Natural killer cell (primary cell): ENCODE results near the gene TAAR2. TPM values are rescaled to one million over a fixed set of nuclear protein-coding genes. Genes with fewer than 3 reads are reported as not detected.
"Not testable (repeated sequence)": the region's sequence is repeated elsewhere in the genome, so short reads cannot be mapped to it uniquely, and the experiment has no call there.

Source experiments
- ATAC-seq, 3 donors: fragments of 150-1000 bp in 2 of 3; fragments of 200-7000 bp in 1 of 3; cut with Tn5 transposase; 1 replicate in 1 of 3; 2 replicates in 2 of 3; pipeline ENCODE4 v1.10.0; 2021; ENCODE audit warnings: mild to moderate bottlenecking in 2 of 3, moderate library complexity in 2 of 3
- DNase-seq, 2 donors: peaks; one replicate each; pipeline versions ENCODE4 v3.0.0 to v3.0.0-alpha.2; 2013 to 2021; ENCODE audit warnings: mixed read lengths in 1 of 2
- H3K27ac ChIP-seq: one replicate; pipeline ENCODE4 v1.5.1; 2013; ENCODE audit warnings: mild to moderate bottlenecking, low read length
- H3K27me3 ChIP-seq: one replicate; pipeline ENCODE4 v1.6.1; 2013; ENCODE audit warnings: low read length; ENCODE audit not compliant: control insufficient read depth, insufficient read depth
- H3K36me3 ChIP-seq: one replicate; pipeline ENCODE4 v1.6.1; 2013; ENCODE audit warnings: low read length; ENCODE audit not compliant: control insufficient read depth, insufficient read depth
- H3K4me1 ChIP-seq: one replicate; pipeline ENCODE4 v1.6.1; 2013; ENCODE audit warnings: low read length; ENCODE audit not compliant: control insufficient read depth, insufficient read depth
- H3K4me3 ChIP-seq: one replicate; pipeline ENCODE4 v1.5.1; 2013; ENCODE audit warnings: low read length
- H3K9me3 ChIP-seq: one replicate; pipeline ENCODE4 v1.6.1; 2013; ENCODE audit warnings: low read length; ENCODE audit not compliant: control insufficient read depth, insufficient read depth
- H3K27ac Mint-ChIP-seq, 2 donors: one replicate each; pipeline ENCODE4 v1.8.0; 2022; ENCODE audit warnings: mild to moderate bottlenecking in 2 of 2, mixed read lengths in 2 of 2, moderate library complexity in 1 of 2
- H3K27me3 Mint-ChIP-seq, 2 donors: one replicate each; pipeline ENCODE4 v1.8.0; 2022; ENCODE audit warnings: low read depth in 2 of 2, mixed read lengths in 2 of 2
- H3K36me3 Mint-ChIP-seq: one replicate; pipeline ENCODE4 v1.8.0; 2022; ENCODE audit warnings: mixed read lengths
- H3K4me1 Mint-ChIP-seq, 2 donors: one replicate each; pipeline ENCODE4 v1.8.0; 2022; ENCODE audit warnings: mixed read lengths in 2 of 2
- H3K4me3 Mint-ChIP-seq: one replicate; pipeline ENCODE4 v1.8.0; 2022; ENCODE audit warnings: mild to moderate bottlenecking, moderate library complexity, mixed read lengths
- H3K9me3 Mint-ChIP-seq, 2 donors: one replicate each; pipeline ENCODE4 v1.8.0; 2022; ENCODE audit warnings: mixed read lengths in 2 of 2
- WGBS: methylation state at CpG from one replicate; pipeline ENCODE4 v1.1.7; 2013; ENCODE audit warnings: missing lambda C conversion rate; ENCODE audit not compliant: insufficient coverage; 5-methylcytosine and 5-hydroxymethylcytosine counted together
- intact Hi-C: fragments of 100-400 bp; cut with micrococcal nuclease; formaldehyde crosslinking; loops from one replicate; pipeline ENCODE4 v1.14.2; 2022
- total RNA-seq, 4 donors: library from RNA; stranded (reverse); fragments of 120-200 nt in 1 of 4; gene quantifications; one replicate each; pipeline versions ENCODE4 v1.2.3 to v1.2.4, GENCODE V29; 2013 to 2022
- TF ChIP-seq, protein P1 (sequence below): fragments of 200-600 bp; IDR thresholded peaks from one replicate; pipeline ENCODE4 v1.8.0; 2022; ENCODE audit warnings: antibody characterized with exemption

The TAAR2 gene
- total RNA-seq, 3 donors from 2014 or later (not counting 1 experiment from before 2014, with no cell fraction given) = not detected

DNA sequence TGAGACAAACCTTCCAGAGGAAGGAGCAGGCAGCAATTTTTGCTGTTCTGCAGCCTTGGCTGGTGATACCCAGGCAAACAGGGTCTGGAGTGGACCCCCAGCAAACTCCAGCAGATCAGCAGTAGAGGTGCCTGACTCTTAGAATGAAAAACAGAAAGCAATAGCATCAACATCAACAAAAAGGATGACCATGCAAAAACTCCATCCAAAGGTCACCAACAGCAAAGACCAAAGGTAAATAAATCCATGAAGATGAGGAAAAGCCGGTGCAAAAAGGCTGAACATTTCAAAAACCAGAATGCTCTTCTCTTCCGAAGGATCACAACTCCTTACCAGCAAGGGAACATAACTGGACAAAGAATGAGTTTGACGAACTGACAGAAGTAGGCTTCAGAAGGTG lies 11.8 kb upstream of the TAAR2 start:
- H3K27ac ChIP-seq, intact Hi-C loops, H3K4me1 ChIP-seq, H3K9me3 ChIP-seq, H3K4me3 Mint-ChIP-seq, DNase-seq, H3K4me3 ChIP-seq, H3K27me3 ChIP-seq, ATAC-seq, H3K9me3 Mint-ChIP-seq, H3K36me3 Mint-ChIP-seq, H3K27ac Mint-ChIP-seq, H3K36me3 ChIP-seq, H3K4me1 Mint-ChIP-seq: not testable (repeated sequence)
- WGBS = 100% methylated on average over 2 of the region's 3 CpGs
- peaks cover 12 to 19% of the 10 kb centered on the region in 2 donors for H3K27me3 Mint-ChIP-seq

DNA sequence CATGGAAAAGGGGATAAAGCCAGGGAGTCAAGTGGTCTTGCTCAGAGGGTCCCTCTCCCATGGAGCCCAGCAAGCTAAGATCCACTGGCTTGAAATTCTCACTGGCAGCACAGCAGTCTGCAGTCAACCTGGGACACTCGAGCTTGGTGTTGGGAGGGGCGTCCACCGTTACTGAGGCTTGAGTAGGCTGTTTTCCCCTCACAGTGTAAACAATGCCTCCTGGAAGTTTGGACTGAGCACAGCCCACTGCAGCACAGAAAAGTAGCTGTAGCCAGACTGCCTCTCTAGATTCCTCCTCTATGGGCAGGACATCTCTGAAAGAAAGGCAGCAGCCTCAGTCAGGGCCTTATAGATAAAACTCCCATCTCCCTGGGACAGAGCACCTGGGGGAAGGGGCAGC lies 11.2 kb upstream of the TAAR2 start:
- H3K9me3 ChIP-seq, H3K27ac ChIP-seq, H3K9me3 Mint-ChIP-seq, H3K27ac Mint-ChIP-seq, DNase-seq, H3K4me3 ChIP-seq, H3K27me3 ChIP-seq, H3K36me3 ChIP-seq, H3K4me3 Mint-ChIP-seq, H3K36me3 Mint-ChIP-seq, ATAC-seq, intact Hi-C loops, H3K4me1 ChIP-seq, H3K4me1 Mint-ChIP-seq: not testable (repeated sequence)
- H3K27me3 Mint-ChIP-seq = peaks cover 17 to 19% of the 10 kb centered on the region in 2 donors
- 77% methylated on average over 3 of the region's 3 CpGs for WGBS

DNA sequence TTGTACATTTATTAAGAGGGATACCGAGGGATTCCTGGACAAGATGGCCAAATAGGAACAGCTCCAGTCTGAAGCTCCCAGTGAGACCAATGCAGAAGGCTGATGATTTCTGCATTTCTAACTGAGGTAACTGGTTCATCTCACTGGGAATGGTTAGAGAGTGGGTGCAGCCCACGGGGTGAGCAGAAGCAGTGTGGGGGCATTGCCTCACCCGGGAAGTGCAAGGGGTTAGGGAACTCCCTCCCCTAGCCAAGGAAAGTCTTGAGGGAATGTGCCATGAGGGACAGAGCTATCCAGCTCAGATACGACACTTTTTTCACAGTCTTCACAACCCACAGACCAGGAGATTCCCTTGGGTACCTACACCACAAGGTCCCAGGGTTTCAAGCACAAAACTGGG lies 10.7 kb upstream of the TAAR2 start:
- Histone ChIP-seq H3K36me3 (no peaks in the 10 kb centered on the region), H3K4me3 (no peak overlapping the region), H3K9me3 (no peaks in the 10 kb centered on the region), H3K27me3 (peaks cover 4% of the 10 kb centered on the region), H3K27ac (no peak overlapping the region), H3K4me1 (no peaks in the 10 kb centered on the region)
- no peak overlapping the region for H3K27ac Mint-ChIP-seq
- no peaks in the 10 kb centered on the region for H3K9me3 Mint-ChIP-seq
- H3K27me3 Mint-ChIP-seq = peaks cover 17 to 19% of the 10 kb centered on the region in 2 donors
- 81% methylated on average over 4 of the region's 4 CpGs for WGBS
- H3K4me1 Mint-ChIP-seq = no peaks in the 10 kb centered on the region
- H3K36me3 Mint-ChIP-seq = no peaks in the 10 kb centered on the region
- ATAC-seq = no peak
- intact Hi-C loops = no loop called here
- DNase-seq = no peak
- no peak overlapping the region for H3K4me3 Mint-ChIP-seq
- TF ChIP-seq, protein P1, sequence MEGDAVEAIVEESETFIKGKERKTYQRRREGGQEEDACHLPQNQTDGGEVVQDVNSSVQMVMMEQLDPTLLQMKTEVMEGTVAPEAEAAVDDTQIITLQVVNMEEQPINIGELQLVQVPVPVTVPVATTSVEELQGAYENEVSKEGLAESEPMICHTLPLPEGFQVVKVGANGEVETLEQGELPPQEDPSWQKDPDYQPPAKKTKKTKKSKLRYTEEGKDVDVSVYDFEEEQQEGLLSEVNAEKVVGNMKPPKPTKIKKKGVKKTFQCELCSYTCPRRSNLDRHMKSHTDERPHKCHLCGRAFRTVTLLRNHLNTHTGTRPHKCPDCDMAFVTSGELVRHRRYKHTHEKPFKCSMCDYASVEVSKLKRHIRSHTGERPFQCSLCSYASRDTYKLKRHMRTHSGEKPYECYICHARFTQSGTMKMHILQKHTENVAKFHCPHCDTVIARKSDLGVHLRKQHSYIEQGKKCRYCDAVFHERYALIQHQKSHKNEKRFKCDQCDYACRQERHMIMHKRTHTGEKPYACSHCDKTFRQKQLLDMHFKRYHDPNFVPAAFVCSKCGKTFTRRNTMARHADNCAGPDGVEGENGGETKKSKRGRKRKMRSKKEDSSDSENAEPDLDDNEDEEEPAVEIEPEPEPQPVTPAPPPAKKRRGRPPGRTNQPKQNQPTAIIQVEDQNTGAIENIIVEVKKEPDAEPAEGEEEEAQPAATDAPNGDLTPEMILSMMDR = no peak

DNA sequence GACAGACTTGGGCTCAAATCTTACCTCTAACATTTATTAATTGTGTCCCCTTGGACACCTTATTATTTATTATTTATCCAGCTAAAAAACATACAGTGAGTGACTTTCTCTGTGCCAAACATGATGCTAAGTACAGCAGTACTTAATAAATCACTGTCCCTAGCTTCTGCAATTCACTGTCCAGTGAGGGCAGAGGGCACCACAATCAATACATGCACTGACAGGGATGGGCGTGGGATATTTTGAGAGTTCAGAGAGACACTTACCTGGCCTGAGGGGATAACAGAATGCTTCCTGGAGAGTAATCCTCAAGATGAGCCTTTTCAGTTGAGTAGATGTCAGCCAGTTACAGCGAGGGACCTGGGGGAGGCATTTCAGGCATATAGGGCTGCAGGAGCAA lies 9.3 kb upstream of the TAAR2 start:
- no peaks in the 10 kb centered on the region for H3K9me3 Mint-ChIP-seq
- H3K36me3 Mint-ChIP-seq = no peaks in the 10 kb centered on the region
- Histone ChIP-seq H3K9me3 (no peaks in the 10 kb centered on the region), H3K27me3 (peaks cover 7% of the 10 kb centered on the region), H3K27ac (no peak overlapping the region), H3K36me3 (no peaks in the 10 kb centered on the region), H3K4me3 (no peak overlapping the region), H3K4me1 (no peaks in the 10 kb centered on the region)
- H3K4me3 Mint-ChIP-seq = no peak overlapping the region
- no peak overlapping the region for H3K27ac Mint-ChIP-seq
- intact Hi-C loops = no loop called here
- TF ChIP-seq, protein P1 = no peak
- no peak for DNase-seq
- H3K27me3 Mint-ChIP-seq = peaks cover 25 to 27% of the 10 kb centered on the region in 2 donors
- H3K4me1 Mint-ChIP-seq = no peaks in the 10 kb centered on the region
- ATAC-seq = no peak
- WGBS = 85% methylated on average over 2 of the region's 2 CpGs
